PFSK-1 (cell line): ENCODE results near the gene HEPN1.

ENCODE experiments used
- FOXP2 ChIP-seq: optimal IDR thresholded peaks from 2 replicates; pipeline ENCODE3; 2011; ENCODE audit warnings: borderline replicate concordance, control low read depth, inconsistent platforms; ENCODE audit not compliant: insufficient read depth; ENCODE audit errors: extremely low read length, extremely low read depth
- POLR2AphosphoS5 ChIP-seq: IDR thresholded peaks from 2 replicates; pipeline ENCODE4 v1.6.1; 2012; ENCODE audit warnings: low read depth, mild to moderate bottlenecking, control low read depth, low read length, moderate library complexity
- REST ChIP-seq, 2 experiments: IDR thresholded peaks; 2 replicates each; pipeline versions ENCODE4 v1.6.1 to v1.8.0; 2011 to 2012; ENCODE audit warnings: low read depth in 2 of 2, low read length in 2 of 2, control low read depth in 1 of 2, inconsistent platforms in 1 of 2, mild to moderate bottlenecking in 1 of 2, moderate library complexity in 1 of 2; ENCODE audit not compliant: insufficient read depth in 1 of 2
- TAF1 ChIP-seq: IDR thresholded peaks from 2 replicates; pipeline ENCODE4 v1.6.1; 2012; ENCODE audit warnings: low read length, control low read depth, borderline replicate concordance; ENCODE audit not compliant: insufficient read depth

DNA sequence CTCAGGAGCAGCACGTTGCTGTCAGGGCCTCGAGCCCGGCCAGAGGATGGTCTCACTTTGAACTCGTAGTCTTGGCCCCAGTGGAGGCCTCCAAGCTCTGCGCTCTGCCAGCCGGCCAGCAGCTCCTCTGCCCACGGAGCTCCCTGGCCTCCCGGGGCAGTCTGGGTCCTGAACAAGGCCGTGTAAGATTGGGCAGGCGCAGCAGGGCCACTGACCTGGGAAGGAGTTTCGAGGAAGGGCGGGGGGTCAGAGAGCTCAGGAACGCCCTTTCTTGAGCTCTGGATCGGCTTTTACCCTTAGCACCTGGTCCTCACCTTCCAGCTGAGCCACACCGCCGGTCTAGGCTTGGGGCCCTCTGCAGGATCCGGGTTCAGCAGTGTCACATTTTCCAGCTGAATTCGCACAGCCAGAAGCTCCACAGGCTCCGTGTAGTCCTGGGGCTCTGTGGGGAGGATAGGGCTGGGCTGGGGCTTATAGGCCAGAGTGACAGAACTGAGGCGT is 23.5 kb upstream of the HEPN1 start:
- TF ChIP-seq REST (IDR thresholded peaks at IDR 0.05; ENCODE audit: insufficient read depth in 1 of 2, low read depth in 2 of 2, low read length in 2 of 2) (no peak), POLR2AphosphoS5 (no peak), FOXP2 (no peak), TAF1 (no peak)
